Karpas-422 (cell line): ENCODE results near the gene NOXA1. TPM values are rescaled to one million over a fixed set of nuclear protein-coding genes. Genes with fewer than 3 reads are reported as not detected.

ENCODE experiments used
- DNase-seq: peaks from one replicate; pipeline ENCODE4 v3.0.0-alpha.2; 2015
- H2AFZ ChIP-seq: fragments of 200-600 bp; sonication (generic); 2 replicates; pipeline ENCODE4 v1.6.1; 2014; ENCODE audit warnings: antibody characterized with exemption, low read length, mixed read lengths
- H3K27ac ChIP-seq: fragments of 200-600 bp; sonication (generic); 2 replicates; pipeline ENCODE4 v1.5.1; 2014; ENCODE audit warnings: mild to moderate bottlenecking, low read length, moderate library complexity
- H3K27me3 ChIP-seq: fragments of 200-600 bp; sonication (generic); 2 replicates; pipeline ENCODE4 v1.6.1; 2014; ENCODE audit warnings: low read length, mixed read lengths
- H3K36me3 ChIP-seq: fragments of 200-600 bp; sonication (generic); 2 replicates; pipeline ENCODE4 v1.6.1; 2014; ENCODE audit warnings: low read length, mixed read lengths; ENCODE audit not compliant: insufficient read depth
- H3K4me1 ChIP-seq: fragments of 200-600 bp; sonication (generic); 2 replicates; pipeline ENCODE4 v1.6.1; 2014; ENCODE audit warnings: mild to moderate bottlenecking, low read length, mixed read lengths
- H3K4me2 ChIP-seq: fragments of 200-600 bp; sonication (generic); 2 replicates; pipeline ENCODE4 v1.6.1; 2014; ENCODE audit warnings: low read length, low read depth, mild to moderate bottlenecking; ENCODE audit not compliant: poor library complexity, severe bottlenecking
- H3K4me3 ChIP-seq: fragments of 200-600 bp; sonication (generic); 2 replicates; pipeline ENCODE4 v1.5.1; 2014; ENCODE audit warnings: mild to moderate bottlenecking, antibody characterized with exemption, low read length, mixed read lengths
- H3K79me2 ChIP-seq: fragments of 200-600 bp; sonication (generic); 2 replicates; pipeline ENCODE4 v1.6.1; 2014; ENCODE audit warnings: mild to moderate bottlenecking, low read length, mixed read lengths
- H3K9ac ChIP-seq: fragments of 200-600 bp; sonication (generic); 2 replicates; pipeline ENCODE4 v1.6.0; 2014; ENCODE audit warnings: low read length
- H3K9me2 ChIP-seq: fragments of 200-600 bp; sonication (generic), shearing (Covaris generic); replicated peaks from 2 replicates; pipeline ENCODE4 v1.6.0; 2014; ENCODE audit warnings: mild to moderate bottlenecking, low read length, moderate library complexity; ENCODE audit not compliant: insufficient read depth
- H3K9me3 ChIP-seq: fragments of 300-700, 200-600 bp; sonication (generic); 2 replicates; pipeline ENCODE4 v1.6.1; 2014; ENCODE audit warnings: low read length, mixed read lengths
- H4K20me1 ChIP-seq: fragments of 200-600 bp; sonication (generic); 2 replicates; pipeline ENCODE4 v1.6.1; 2014; ENCODE audit warnings: mild to moderate bottlenecking, antibody characterized with exemption, low read length, low read depth; ENCODE audit not compliant: insufficient read depth
- total RNA-seq: library from RNA; depleted of rRNA; stranded (reverse); fragments of >200 nt; shearing (Covaris generic); gene quantifications from 2 replicates; pipeline ENCODE4 v1.2.3, GENCODE V29; 2014; ENCODE audit warnings: low replicate concordance

Gene NOXA1
- total RNA-seq, 1 experiment from 2014 or later, result not detected

GRCh38 chr9:137459601-137460362 is 36.6 kb downstream of the NOXA1 start:
- Histone ChIP-seq H3K4me2 (peak overlapping the region; percentile 78), H3K4me1 (peaks cover 49% of the 10 kb centered on the region), H3K79me2 (peaks cover 16% of the 10 kb centered on the region), H2AFZ (peak overlapping the region; percentile 89), H3K9me2 (no peaks in the 10 kb centered on the region), H3K9ac (peak overlapping the region; percentile 68), H3K27me3 (no peaks in the 10 kb centered on the region), H3K36me3 (no peaks in the 10 kb centered on the region), H3K4me3 (peak overlapping the region; percentile 68; the same call in 1 of the 2 replicates), H3K9me3 (no peaks in the 10 kb centered on the region), H3K27ac (peak overlapping the region; percentile 56), H4K20me1 (peaks cover 12% of the 10 kb centered on the region; the same call in 1 of the 2 replicates)
- peak; percentile 55 for DNase-seq

- Histone ChIP-seq H4K20me1 (peaks cover 12% of the 10 kb centered on the region; the same call in 1 of the 2 replicates), H3K9ac (peak overlapping the region; percentile 68), H3K9me2 (no peaks in the 10 kb centered on the region), H3K79me2 (peaks cover 16% of the 10 kb centered on the region), H3K36me3 (no peaks in the 10 kb centered on the region), H3K27ac (no peak overlapping the region), H3K4me3 (no peak overlapping the region; the same call in 1 of the 2 replicates), H3K4me1 (peaks cover 41% of the 10 kb centered on the region), H3K27me3 (no peaks in the 10 kb centered on the region), H2AFZ (no peak overlapping the region), H3K9me3 (no peaks in the 10 kb centered on the region), H3K4me2 (peak overlapping the region; percentile 78)
- no peak for DNase-seq
These were observed 37.4 kb downstream of the NOXA1 start for GRCh38 chr9:137460363-137461315.

GRCh38 chr9:137461316-137461662 is 38.1 kb downstream of the NOXA1 start:
- Histone ChIP-seq H3K36me3 (no peaks in the 10 kb centered on the region), H3K9me3 (no peaks in the 10 kb centered on the region), H2AFZ (no peak overlapping the region), H3K4me2 (no peak overlapping the region), H3K4me3 (no peak overlapping the region), H3K9me2 (no peaks in the 10 kb centered on the region), H3K4me1 (peaks cover 34% of the 10 kb centered on the region), H3K27ac (no peak overlapping the region), H4K20me1 (peaks cover 12% of the 10 kb centered on the region; the same call in 1 of the 2 replicates), H3K79me2 (peaks cover 16% of the 10 kb centered on the region), H3K9ac (no peak overlapping the region), H3K27me3 (no peaks in the 10 kb centered on the region)
- no peak for DNase-seq

- H2AFZ ChIP-seq, result no peak overlapping the region
- H3K36me3 ChIP-seq, result no peaks in the 10 kb centered on the region
- H3K27ac ChIP-seq, result no peak overlapping the region
- DNase-seq, result peak; percentile 61
- peaks cover 12% of the 10 kb centered on the region; the same call in 1 of the 2 replicates for H4K20me1 ChIP-seq
- no peaks in the 10 kb centered on the region for H3K27me3 ChIP-seq
- H3K9me3 ChIP-seq, result no peaks in the 10 kb centered on the region
- no peak overlapping the region for H3K4me2 ChIP-seq
- H3K79me2 ChIP-seq, result peaks cover 16% of the 10 kb centered on the region
- H3K4me3 ChIP-seq, result no peak overlapping the region
- no peaks in the 10 kb centered on the region for H3K9me2 ChIP-seq
- no peak overlapping the region for H3K9ac ChIP-seq
- peaks cover 29% of the 10 kb centered on the region for H3K4me1 ChIP-seq
These were observed 38.6 kb downstream of the NOXA1 start for GRCh38 chr9:137461663-137462395.

GRCh38 chr9:137462396-137462985 is 39.3 kb downstream of the NOXA1 start:
- Histone ChIP-seq H3K4me3 (no peak overlapping the region), H3K79me2 (peaks cover 14% of the 10 kb centered on the region), H3K9me2 (no peaks in the 10 kb centered on the region), H3K27me3 (no peaks in the 10 kb centered on the region), H3K36me3 (no peaks in the 10 kb centered on the region), H3K9ac (no peak overlapping the region), H3K4me1 (peaks cover 22% of the 10 kb centered on the region), H3K27ac (no peak overlapping the region), H3K9me3 (no peaks in the 10 kb centered on the region), H3K4me2 (no peak overlapping the region), H4K20me1 (peaks cover 11% of the 10 kb centered on the region; the same call in 1 of the 2 replicates), H2AFZ (no peak overlapping the region)
- no peak for DNase-seq

- no peak for DNase-seq
- no peak overlapping the region for H3K4me2 ChIP-seq
These were observed 40.1 kb downstream of the NOXA1 start for GRCh38 chr9:137462986-137463930.

GRCh38 chr9:137463931-137464290 is 40.7 kb downstream of the NOXA1 start:
- Histone ChIP-seq H3K9me3 (no peaks in the 10 kb centered on the region), H4K20me1 (no peaks in the 10 kb centered on the region), H3K4me2 (no peak overlapping the region), H3K4me1 (peaks cover 11% of the 10 kb centered on the region), H3K9ac (no peak overlapping the region), H3K27ac (no peak overlapping the region), H3K9me2 (no peaks in the 10 kb centered on the region), H3K36me3 (no peaks in the 10 kb centered on the region), H3K79me2 (no peaks in the 10 kb centered on the region), H3K4me3 (no peak overlapping the region), H3K27me3 (no peaks in the 10 kb centered on the region), H2AFZ (no peak overlapping the region)
- DNase-seq, result no peak

More at GRCh38 chr9:137462986-137463930, 40.1 kb downstream of the NOXA1 start:
- Histone ChIP-seq H3K27me3 (no peaks in the 10 kb centered on the region), H3K9ac (no peak overlapping the region), H3K4me3 (no peak overlapping the region), H3K36me3 (no peaks in the 10 kb centered on the region), H3K9me2 (no peaks in the 10 kb centered on the region), H2AFZ (no peak overlapping the region), H3K9me3 (no peaks in the 10 kb centered on the region), H3K27ac (no peak overlapping the region), H4K20me1 (peaks cover 4% of the 10 kb centered on the region; the same call in 1 of the 2 replicates), H3K79me2 (peaks cover 6% of the 10 kb centered on the region), H3K4me1 (peaks cover 14% of the 10 kb centered on the region)
